GM18951 (cell line): ENCODE results near the gene DNAJB4.
"Not testable (repeated sequence)": the region's sequence is repeated elsewhere in the genome, so short reads cannot be mapped to it uniquely, and the experiment has no call there.

Experiments
- POLR2A ChIP-seq: IDR thresholded peaks from 4 replicates; pipeline ENCODE4 v1.6.1; 2011; ENCODE audit warnings: mild to moderate bottlenecking; ENCODE audit not compliant: insufficient read length, insufficient read depth; ENCODE audit errors: extremely low read depth
- in situ Hi-C: fragments of 300-500 bp; cut with MboI; formaldehyde crosslinking; loops from one replicate; pipeline ENCODE4 v1.12.0; 2022; ENCODE audit warnings: low sequenced_read_pairs, mixed read lengths, inconsistent platforms; ENCODE audit not compliant: unreplicated experiment

Gene DNAJB4

GRCh38 chr1:78051005-78051404, 46.3 kb downstream of the DNAJB4 start:
- in situ Hi-C loops: no loop called here

GRCh38 chr1:78052685-78053405, 48.1 kb downstream of the DNAJB4 start:
- in situ Hi-C loops: no loop called here
- no peak for TF ChIP-seq POLR2A

More at GRCh38 chr1:78051005-78051404, 46.3 kb downstream of the DNAJB4 start:
- no peak for TF ChIP-seq POLR2A

GRCh38 chr1:78053498-78053897, 48.8 kb downstream of the DNAJB4 start:
- in situ Hi-C loops: no loop called here
- no peak for TF ChIP-seq POLR2A

- in situ Hi-C loops: no loop called here
Measured at GRCh38 chr1:78054559-78054958, 49.8 kb downstream of the DNAJB4 start.

GRCh38 chr1:78054972-78055371, 50.2 kb downstream of the DNAJB4 start:
- TF ChIP-seq POLR2A: no peak
- in situ Hi-C loops: no loop called here

More at GRCh38 chr1:78054559-78054958, 49.8 kb downstream of the DNAJB4 start:
- TF ChIP-seq POLR2A: no peak

GRCh38 chr1:78055565-78056132, 50.9 kb downstream of the DNAJB4 start:
- in situ Hi-C loops: no loop called here
- no peak for TF ChIP-seq POLR2A

GRCh38 chr1:78058670-78059069, 53.9 kb downstream of the DNAJB4 start:
- in situ Hi-C loops: no loop called here
- no peak for TF ChIP-seq POLR2A

GRCh38 chr1:78060857-78061563, 56.3 kb downstream of the DNAJB4 start:
- TF ChIP-seq POLR2A: no peak
- in situ Hi-C loops: no loop called here

GRCh38 chr1:78061825-78062523, 57.2 kb downstream of the DNAJB4 start:
- in situ Hi-C loops: no loop called here
- TF ChIP-seq POLR2A: no peak

GRCh38 chr1:78064886-78065285, 60.1 kb downstream of the DNAJB4 start:
- in situ Hi-C loops: not testable (repeated sequence)
